Measurements from ENCODE around the gene RAPGEF1. TPM values are rescaled to one million over a fixed set of nuclear protein-coding genes. Genes with fewer than 3 reads are reported as not detected.
A peak's percentile ranks its signal among the peaks of the same experiment; 100 is the strongest.

RAPGEF1 gene
- polyA plus RNA-seq, 1 donor from 2014 or later = 23.6 TPM

DNA sequence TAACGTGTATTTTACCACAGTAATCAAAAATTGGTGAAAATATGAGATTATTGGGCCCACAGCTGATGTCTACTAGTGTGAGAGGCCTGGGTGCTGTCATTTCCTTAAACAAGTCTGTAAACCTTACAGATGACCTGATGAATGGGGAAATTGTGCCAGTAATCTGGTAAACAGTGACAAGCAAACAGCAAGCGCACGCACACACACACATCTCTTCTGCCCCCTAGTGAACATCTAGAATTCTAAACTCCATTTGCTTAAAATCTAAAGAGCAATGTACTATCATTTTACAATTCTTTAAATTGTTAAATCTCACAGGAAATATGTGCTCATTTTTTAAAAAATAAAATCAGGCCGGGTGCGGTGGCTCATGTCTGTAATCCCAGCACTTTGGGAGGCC, 7.5 kb upstream of the RAPGEF1 start:
- H3K27ac ChIP-seq (ENCODE audit: low read length) = no peak overlapping the region
- no peaks in the 10 kb centered on the region for H4K20me1 ChIP-seq (ENCODE audit: insufficient read depth)
- H3K79me2 ChIP-seq (replicated peaks; ENCODE audit: insufficient read depth, low read length) = no peaks in the 10 kb centered on the region
- no peak overlapping the region for H3K4me2 ChIP-seq (ENCODE audit: low read length)
- no peaks in the 10 kb centered on the region for H3K36me3 ChIP-seq (ENCODE audit: insufficient read depth, low read length)
- no peaks in the 10 kb centered on the region for H3K9me3 ChIP-seq (ENCODE audit: low read length)
- no peaks in the 10 kb centered on the region for H3F3A ChIP-seq (ENCODE audit: insufficient read depth, low read length, poor library complexity, severe bottlenecking)
- no peak overlapping the region for H3K4me3 ChIP-seq (ENCODE audit: low read length)
- H2AFZ ChIP-seq (ENCODE audit: low read depth, low read length) = no peak overlapping the region
- H3K27me3 ChIP-seq (ENCODE audit: insufficient read depth, low read depth, low read length) = no peaks in the 10 kb centered on the region
- TF ChIP-seq SMC3 (conservative IDR thresholded peaks at IDR 0.05; ENCODE audit: poor library complexity) = peak; percentile 64
- TF ChIP-seq, protein P1, sequence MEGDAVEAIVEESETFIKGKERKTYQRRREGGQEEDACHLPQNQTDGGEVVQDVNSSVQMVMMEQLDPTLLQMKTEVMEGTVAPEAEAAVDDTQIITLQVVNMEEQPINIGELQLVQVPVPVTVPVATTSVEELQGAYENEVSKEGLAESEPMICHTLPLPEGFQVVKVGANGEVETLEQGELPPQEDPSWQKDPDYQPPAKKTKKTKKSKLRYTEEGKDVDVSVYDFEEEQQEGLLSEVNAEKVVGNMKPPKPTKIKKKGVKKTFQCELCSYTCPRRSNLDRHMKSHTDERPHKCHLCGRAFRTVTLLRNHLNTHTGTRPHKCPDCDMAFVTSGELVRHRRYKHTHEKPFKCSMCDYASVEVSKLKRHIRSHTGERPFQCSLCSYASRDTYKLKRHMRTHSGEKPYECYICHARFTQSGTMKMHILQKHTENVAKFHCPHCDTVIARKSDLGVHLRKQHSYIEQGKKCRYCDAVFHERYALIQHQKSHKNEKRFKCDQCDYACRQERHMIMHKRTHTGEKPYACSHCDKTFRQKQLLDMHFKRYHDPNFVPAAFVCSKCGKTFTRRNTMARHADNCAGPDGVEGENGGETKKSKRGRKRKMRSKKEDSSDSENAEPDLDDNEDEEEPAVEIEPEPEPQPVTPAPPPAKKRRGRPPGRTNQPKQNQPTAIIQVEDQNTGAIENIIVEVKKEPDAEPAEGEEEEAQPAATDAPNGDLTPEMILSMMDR (IDR thresholded peaks at IDR 0.05; ENCODE audit: poor library complexity, severe bottlenecking) = peak; percentile 71
- TF ChIP-seq, protein P2, sequence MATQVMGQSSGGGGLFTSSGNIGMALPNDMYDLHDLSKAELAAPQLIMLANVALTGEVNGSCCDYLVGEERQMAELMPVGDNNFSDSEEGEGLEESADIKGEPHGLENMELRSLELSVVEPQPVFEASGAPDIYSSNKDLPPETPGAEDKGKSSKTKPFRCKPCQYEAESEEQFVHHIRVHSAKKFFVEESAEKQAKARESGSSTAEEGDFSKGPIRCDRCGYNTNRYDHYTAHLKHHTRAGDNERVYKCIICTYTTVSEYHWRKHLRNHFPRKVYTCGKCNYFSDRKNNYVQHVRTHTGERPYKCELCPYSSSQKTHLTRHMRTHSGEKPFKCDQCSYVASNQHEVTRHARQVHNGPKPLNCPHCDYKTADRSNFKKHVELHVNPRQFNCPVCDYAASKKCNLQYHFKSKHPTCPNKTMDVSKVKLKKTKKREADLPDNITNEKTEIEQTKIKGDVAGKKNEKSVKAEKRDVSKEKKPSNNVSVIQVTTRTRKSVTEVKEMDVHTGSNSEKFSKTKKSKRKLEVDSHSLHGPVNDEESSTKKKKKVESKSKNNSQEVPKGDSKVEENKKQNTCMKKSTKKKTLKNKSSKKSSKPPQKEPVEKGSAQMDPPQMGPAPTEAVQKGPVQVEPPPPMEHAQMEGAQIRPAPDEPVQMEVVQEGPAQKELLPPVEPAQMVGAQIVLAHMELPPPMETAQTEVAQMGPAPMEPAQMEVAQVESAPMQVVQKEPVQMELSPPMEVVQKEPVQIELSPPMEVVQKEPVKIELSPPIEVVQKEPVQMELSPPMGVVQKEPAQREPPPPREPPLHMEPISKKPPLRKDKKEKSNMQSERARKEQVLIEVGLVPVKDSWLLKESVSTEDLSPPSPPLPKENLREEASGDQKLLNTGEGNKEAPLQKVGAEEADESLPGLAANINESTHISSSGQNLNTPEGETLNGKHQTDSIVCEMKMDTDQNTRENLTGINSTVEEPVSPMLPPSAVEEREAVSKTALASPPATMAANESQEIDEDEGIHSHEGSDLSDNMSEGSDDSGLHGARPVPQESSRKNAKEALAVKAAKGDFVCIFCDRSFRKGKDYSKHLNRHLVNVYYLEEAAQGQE (IDR thresholded peaks at IDR 0.05; ENCODE audit: borderline replicate concordance) = no peak
- no peak for TF ChIP-seq POLR2AphosphoS5 (IDR thresholded peaks at IDR 0.05)
- no peak for TF ChIP-seq EP300 (conservative IDR thresholded peaks at IDR 0.05; ENCODE audit: poor library complexity, severe bottlenecking)
- TF ChIP-seq RAD21 (conservative IDR thresholded peaks at IDR 0.05) = peak; percentile 69
- no peak for TF ChIP-seq EZH2 (IDR thresholded peaks at IDR 0.05; ENCODE audit: borderline replicate concordance, insufficient read depth, low read length, poor library complexity, severe bottlenecking)
- TF ChIP-seq MXI1 (conservative IDR thresholded peaks at IDR 0.05; ENCODE audit: poor library complexity, severe bottlenecking) = no peak
- no peak for TF ChIP-seq TAF1 (IDR thresholded peaks at IDR 0.05; ENCODE audit: low read depth)
- no peaks in the 10 kb centered on the region for H3K9me2 ChIP-seq (ENCODE audit: insufficient read depth, low read length)
- no peak overlapping the region for H3K9ac ChIP-seq (ENCODE audit: low read length)

DNA sequence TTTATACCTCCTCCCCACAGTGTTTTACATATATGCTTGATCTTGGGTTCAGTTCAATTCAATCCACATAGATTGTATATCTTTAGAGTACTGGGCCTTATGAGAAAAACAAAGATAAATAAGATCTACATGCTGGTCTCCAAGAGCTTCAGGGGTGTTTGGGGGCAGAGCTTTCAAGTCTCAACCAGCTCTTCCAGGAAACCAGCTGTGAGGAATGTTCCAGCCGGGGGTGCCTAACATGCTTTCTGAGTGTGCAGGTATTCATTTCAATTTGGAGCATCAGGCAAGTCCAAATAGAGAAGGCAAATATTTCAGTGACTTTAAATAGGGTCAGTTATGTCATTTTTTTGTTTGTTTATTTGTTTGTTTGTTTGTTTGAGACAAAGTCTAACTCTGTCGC, 5.7 kb upstream of the RAPGEF1 start:
- Histone ChIP-seq H3K4me2 (ENCODE audit: low read length) (no peak overlapping the region), H3K36me3 (ENCODE audit: insufficient read depth, low read length) (no peaks in the 10 kb centered on the region), H3K27me3 (ENCODE audit: insufficient read depth, low read depth, low read length) (no peaks in the 10 kb centered on the region), H4K20me1 (ENCODE audit: insufficient read depth) (no peaks in the 10 kb centered on the region), H3K79me2 (replicated peaks; ENCODE audit: insufficient read depth, low read length) (no peaks in the 10 kb centered on the region), H3K4me3 (ENCODE audit: low read length) (no peak overlapping the region), H2AFZ (ENCODE audit: low read depth, low read length) (no peak overlapping the region), H3K27ac (ENCODE audit: low read length) (no peak overlapping the region), H3K9ac (ENCODE audit: low read length) (no peak overlapping the region), H3F3A (ENCODE audit: insufficient read depth, low read length, poor library complexity, severe bottlenecking) (no peaks in the 10 kb centered on the region), H3K9me3 (ENCODE audit: low read length) (no peaks in the 10 kb centered on the region), H3K9me2 (ENCODE audit: insufficient read depth, low read length) (no peaks in the 10 kb centered on the region)
- TF ChIP-seq EZH2 (IDR thresholded peaks at IDR 0.05; ENCODE audit: borderline replicate concordance, insufficient read depth, low read length, poor library complexity, severe bottlenecking) (no peak), POLR2AphosphoS5 (IDR thresholded peaks at IDR 0.05) (no peak), RAD21 (conservative IDR thresholded peaks at IDR 0.05) (no peak), EP300 (conservative IDR thresholded peaks at IDR 0.05; ENCODE audit: poor library complexity, severe bottlenecking) (no peak), SMC3 (conservative IDR thresholded peaks at IDR 0.05; ENCODE audit: poor library complexity) (no peak), TAF1 (IDR thresholded peaks at IDR 0.05; ENCODE audit: low read depth) (no peak), MXI1 (conservative IDR thresholded peaks at IDR 0.05; ENCODE audit: poor library complexity, severe bottlenecking) (no peak)
- TF ChIP-seq, protein P2 (IDR thresholded peaks at IDR 0.05; ENCODE audit: borderline replicate concordance) = no peak
- TF ChIP-seq, protein P1 (IDR thresholded peaks at IDR 0.05; ENCODE audit: poor library complexity, severe bottlenecking) = no peak
